Mesendoderm (in vitro differentiated cells): ENCODE data around the gene LYRM4.

Experiments used
- DNase-seq: peaks from one replicate; pipeline ENCODE4 v3.0.0; 2013
- H2AK5ac ChIP-seq: 2 replicates; pipeline ENCODE4 v1.6.1; 2013; ENCODE audit warnings: low read length, inconsistent platforms
- H2BK120ac ChIP-seq: 2 replicates; pipeline ENCODE4 v1.6.1; 2013; ENCODE audit warnings: low read depth, mild to moderate bottlenecking, low read length, moderate library complexity, mixed read lengths
- H2BK15ac ChIP-seq: replicated peaks from 2 replicates; pipeline ENCODE4 v1.6.1; 2013; ENCODE audit warnings: low read depth, mild to moderate bottlenecking, moderate library complexity
- H2BK5ac ChIP-seq: 2 replicates; pipeline ENCODE4 v1.6.1; 2013; ENCODE audit warnings: low read length, inconsistent platforms
- H3K18ac ChIP-seq: 2 replicates; pipeline ENCODE4 v1.6.1; 2013; ENCODE audit warnings: mild to moderate bottlenecking, low read length, mixed read lengths
- H3K23ac ChIP-seq: one replicate; pipeline ENCODE4 v1.6.1; 2013; ENCODE audit warnings: low read length
- H3K27ac ChIP-seq: 2 replicates; pipeline ENCODE4 v1.5.1; 2013; ENCODE audit warnings: low read depth, mild to moderate bottlenecking, inconsistent platforms, low read length, moderate library complexity
- H3K27me3 ChIP-seq: 2 replicates; pipeline ENCODE4 v1.6.1; 2013; ENCODE audit warnings: low read length, control low read depth, mild to moderate bottlenecking, inconsistent platforms; ENCODE audit not compliant: insufficient read depth, poor library complexity
- H3K36me3 ChIP-seq: 2 replicates; pipeline ENCODE4 v1.6.1; 2013; ENCODE audit warnings: low read length, inconsistent platforms; ENCODE audit not compliant: control insufficient read depth, insufficient read depth
- H3K4ac ChIP-seq: one replicate; pipeline ENCODE4 v1.6.1; 2013; ENCODE audit warnings: low read depth, mild to moderate bottlenecking, low read length, moderate library complexity
- H3K4me1 ChIP-seq: 2 replicates; pipeline ENCODE4 v1.6.1; 2013; ENCODE audit warnings: low read depth, low read length, inconsistent platforms; ENCODE audit not compliant: control insufficient read depth
- H3K4me2 ChIP-seq: 2 replicates; pipeline ENCODE4 v1.6.1; 2013; ENCODE audit warnings: low read length
- H3K4me3 ChIP-seq: 2 replicates; pipeline ENCODE4 v1.5.1; 2013; ENCODE audit warnings: mild to moderate bottlenecking, low read length
- H3K56ac ChIP-seq: one replicate; pipeline ENCODE4 v1.6.1; 2013; ENCODE audit warnings: low read length
- H3K79me1 ChIP-seq: 2 replicates; pipeline ENCODE4 v1.6.1; 2013; ENCODE audit warnings: low read length, inconsistent platforms
- H3K79me2 ChIP-seq: 2 replicates; pipeline ENCODE4 v1.6.1; 2013; ENCODE audit warnings: mild to moderate bottlenecking, low read length; ENCODE audit not compliant: control insufficient read depth, insufficient read depth
- H3K9ac ChIP-seq: 2 replicates; pipeline ENCODE4 v1.6.1; 2013; ENCODE audit warnings: low read length, inconsistent platforms
- H4K5ac ChIP-seq: one replicate; pipeline ENCODE4 v1.6.1; 2013; ENCODE audit warnings: low read length
- H4K8ac ChIP-seq: one replicate; pipeline ENCODE4 v1.6.1; 2013; ENCODE audit warnings: low read depth, mild to moderate bottlenecking, control low read depth, low read length, moderate library complexity
- WGBS: extraction: QIAGEN DNeasy Blood & Tissue Kit; methylation state at CpG from one replicate; pipeline ENCODE4 v1.1.7; 2013; ENCODE audit warnings: low lambda C conversion rate, missing lambda C conversion rate; ENCODE audit not compliant: insufficient coverage; ENCODE audit errors: extremely low coverage; 5-methylcytosine and 5-hydroxymethylcytosine counted together

LYRM4 gene

GRCh38 chr6:5124526-5124925, 136.2 kb downstream of the LYRM4 start:
- no peak overlapping the region for H2BK120ac ChIP-seq
- H4K5ac ChIP-seq = no peak overlapping the region
- H3K4ac ChIP-seq = no peak overlapping the region
- H3K27me3 ChIP-seq = no peaks in the 10 kb centered on the region
- no peak overlapping the region for H3K9ac ChIP-seq
- WGBS = no CpG with 5 or more reads among the region's 8 CpGs
- no peak overlapping the region for H2BK5ac ChIP-seq
- H3K79me1 ChIP-seq = no peaks in the 10 kb centered on the region
- no peaks in the 10 kb centered on the region for H3K79me2 ChIP-seq
- H3K27ac ChIP-seq = no peak overlapping the region
- no peak overlapping the region for H4K8ac ChIP-seq
- H3K4me3 ChIP-seq = no peak overlapping the region
- H3K4me2 ChIP-seq = no peak overlapping the region
- no peak overlapping the region for H2BK15ac ChIP-seq
- no peak overlapping the region for H3K56ac ChIP-seq
- H2AK5ac ChIP-seq = no peak overlapping the region
- no peaks in the 10 kb centered on the region for H3K36me3 ChIP-seq
- H3K4me1 ChIP-seq = peaks cover 3% of the 10 kb centered on the region
- no peak overlapping the region for H3K23ac ChIP-seq
- DNase-seq = no peak
- no peak overlapping the region for H3K18ac ChIP-seq

- Histone ChIP-seq H3K79me2 (no peaks in the 10 kb centered on the region), H2BK15ac (no peak overlapping the region), H3K18ac (no peak overlapping the region), H3K23ac (no peak overlapping the region), H2BK120ac (no peak overlapping the region), H3K79me1 (peaks cover 1% of the 10 kb centered on the region), H3K27me3 (no peaks in the 10 kb centered on the region), H3K56ac (no peak overlapping the region), H4K8ac (no peak overlapping the region), H3K4me3 (no peak overlapping the region), H3K9ac (no peak overlapping the region), H3K27ac (no peak overlapping the region), H3K4me2 (no peak overlapping the region), H2BK5ac (no peak overlapping the region), H3K4ac (no peak overlapping the region), H2AK5ac (no peak overlapping the region), H3K36me3 (no peaks in the 10 kb centered on the region), H4K5ac (no peak overlapping the region), H3K4me1 (peaks cover 3% of the 10 kb centered on the region)
- no CpG with 5 or more reads among the region's 20 CpGs for WGBS
- DNase-seq = no peak
These were observed 137.2 kb downstream of the LYRM4 start for GRCh38 chr6:5123296-5124143.

- no peak overlapping the region for H3K4me3 ChIP-seq
- H3K4ac ChIP-seq = no peak overlapping the region
- no peak overlapping the region for H2AK5ac ChIP-seq
- DNase-seq = no peak
- no peak overlapping the region for H4K8ac ChIP-seq
- no CpG with 5 or more reads among the region's 18 CpGs for WGBS
- no peak overlapping the region for H3K4me2 ChIP-seq
- no peak overlapping the region for H3K27ac ChIP-seq
- H2BK5ac ChIP-seq = no peak overlapping the region
- H3K23ac ChIP-seq = no peak overlapping the region
- H3K36me3 ChIP-seq = no peaks in the 10 kb centered on the region
- no peak overlapping the region for H2BK120ac ChIP-seq
- H2BK15ac ChIP-seq = no peak overlapping the region
- H3K4me1 ChIP-seq = peaks cover 3% of the 10 kb centered on the region
- no peak overlapping the region for H3K18ac ChIP-seq
- H4K5ac ChIP-seq = no peak overlapping the region
- H3K27me3 ChIP-seq = no peaks in the 10 kb centered on the region
- H3K79me2 ChIP-seq = no peaks in the 10 kb centered on the region
- H3K9ac ChIP-seq = no peak overlapping the region
- no peak overlapping the region for H3K56ac ChIP-seq
- H3K79me1 ChIP-seq = peaks cover 1% of the 10 kb centered on the region
These were observed 138.1 kb downstream of the LYRM4 start for GRCh38 chr6:5122504-5123112.

DNA sequence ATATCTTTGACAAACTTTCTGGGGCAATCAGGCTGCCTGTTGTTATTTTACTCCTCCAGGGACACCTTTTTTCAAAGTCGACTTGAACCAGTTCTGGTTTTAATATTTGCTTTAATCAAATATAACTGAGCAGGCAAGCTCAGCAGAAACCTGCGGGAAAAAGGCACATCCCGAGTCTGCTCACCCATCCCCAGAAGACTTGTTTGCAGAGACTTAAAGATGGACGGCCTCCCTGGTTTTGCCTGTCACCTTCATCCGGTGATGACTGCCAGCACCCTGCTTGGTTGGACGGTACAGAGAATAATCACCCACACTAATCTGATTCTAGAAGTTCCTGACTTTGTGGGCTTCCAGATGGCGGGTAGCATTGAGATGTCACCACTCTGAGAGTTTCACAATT, 138.8 kb downstream of the LYRM4 start:
- no peak for DNase-seq
- Histone ChIP-seq H3K79me2 (no peaks in the 10 kb centered on the region), H3K36me3 (no peaks in the 10 kb centered on the region), H2BK120ac (no peak overlapping the region), H4K5ac (no peak overlapping the region), H2BK5ac (no peak overlapping the region), H3K27me3 (no peaks in the 10 kb centered on the region), H3K9ac (no peak overlapping the region), H3K4me3 (no peak overlapping the region), H3K56ac (no peak overlapping the region), H2BK15ac (no peak overlapping the region), H3K23ac (no peak overlapping the region), H4K8ac (no peak overlapping the region), H3K18ac (no peak overlapping the region), H3K79me1 (peaks cover 1% of the 10 kb centered on the region), H3K4me2 (no peak overlapping the region), H3K4ac (no peak overlapping the region), H3K27ac (no peak overlapping the region), H3K4me1 (peaks cover 3% of the 10 kb centered on the region), H2AK5ac (no peak overlapping the region)
- WGBS = no CpG with 5 or more reads among the region's 7 CpGs

DNA sequence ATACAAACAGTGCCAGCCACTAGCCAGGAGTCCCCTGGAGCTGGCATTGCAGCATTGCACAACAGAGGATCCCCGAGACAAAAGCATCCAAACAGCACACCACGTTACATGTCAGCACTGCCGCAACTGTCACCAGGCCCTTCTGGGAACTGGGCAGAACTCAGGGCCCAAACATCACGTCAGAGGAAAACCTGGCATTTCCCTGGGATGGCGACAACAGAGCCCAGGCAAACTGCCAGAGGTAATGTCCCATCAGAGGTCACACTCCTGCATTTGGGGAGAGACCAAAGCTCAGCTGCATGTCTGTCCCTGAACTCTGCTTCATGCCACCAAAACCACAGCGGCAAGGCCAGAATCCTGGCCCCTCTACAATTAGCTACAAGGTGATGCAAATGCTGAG, 139.3 kb downstream of the LYRM4 start:
- Histone ChIP-seq H3K27ac (no peak overlapping the region), H2BK15ac (no peak overlapping the region), H3K27me3 (no peaks in the 10 kb centered on the region), H4K8ac (no peak overlapping the region), H3K9ac (no peak overlapping the region), H3K36me3 (no peaks in the 10 kb centered on the region), H3K4me3 (no peak overlapping the region), H3K79me1 (peaks cover 1% of the 10 kb centered on the region), H3K4ac (no peak overlapping the region), H3K18ac (no peak overlapping the region), H2AK5ac (no peak overlapping the region), H3K23ac (no peak overlapping the region), H3K4me1 (peaks cover 3% of the 10 kb centered on the region), H2BK120ac (no peak overlapping the region), H3K79me2 (no peaks in the 10 kb centered on the region), H3K4me2 (no peak overlapping the region), H4K5ac (no peak overlapping the region), H3K56ac (no peak overlapping the region), H2BK5ac (no peak overlapping the region)
- no CpG with 5 or more reads among the region's 6 CpGs for WGBS
- DNase-seq = no peak
